ENCODE measurements around the gene ODAD2.
A peak's percentile ranks its signal among the peaks of the same experiment; 100 is the strongest.

DNA sequence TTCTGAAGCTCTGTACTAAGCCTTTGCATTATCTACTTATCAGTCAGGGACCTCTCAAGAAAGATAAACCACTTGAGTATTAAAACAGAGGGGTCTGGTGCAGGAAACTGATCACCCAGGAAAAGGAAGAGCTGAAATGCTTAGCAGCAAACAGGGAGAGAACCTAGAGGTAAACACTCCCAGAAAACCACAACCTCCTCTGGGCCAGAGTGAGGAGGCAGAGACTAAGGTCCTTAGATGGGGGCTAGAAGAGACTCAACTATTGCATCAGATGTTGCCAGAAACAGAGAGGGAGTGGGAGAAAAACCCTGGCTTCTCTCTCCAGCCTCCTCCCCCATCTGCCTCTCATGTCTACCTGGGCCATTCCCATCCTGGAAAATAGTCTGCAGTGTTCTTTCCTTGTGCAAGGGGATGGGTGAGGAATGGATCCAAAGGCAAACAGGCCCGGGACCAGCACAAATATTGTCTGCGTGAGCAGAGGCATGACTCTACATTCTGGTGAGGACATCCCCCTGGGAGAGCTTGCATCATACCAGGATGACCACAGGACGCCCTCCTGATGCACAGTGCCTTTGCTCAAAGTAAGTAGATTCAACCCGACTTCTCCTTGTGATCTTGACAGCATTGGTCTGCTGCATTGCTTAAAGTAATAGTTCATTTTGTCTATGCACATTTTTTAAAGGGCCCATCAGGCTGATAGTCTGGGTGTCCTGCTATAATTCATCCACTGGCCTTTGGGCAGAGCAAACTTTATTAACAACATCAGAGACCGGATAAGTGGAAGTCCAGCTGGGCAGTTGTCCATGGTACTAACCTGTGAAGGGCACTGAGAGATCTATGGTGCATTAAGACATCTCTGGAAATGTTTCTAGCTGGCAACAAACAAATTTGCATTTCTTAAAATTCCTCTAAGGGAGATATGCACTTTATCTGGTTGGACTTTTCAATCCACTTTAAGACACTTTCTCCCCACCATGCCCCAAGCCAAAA, 22.4 kb upstream of the ODAD2 start:
- TF ChIP-seq, protein P1, sequence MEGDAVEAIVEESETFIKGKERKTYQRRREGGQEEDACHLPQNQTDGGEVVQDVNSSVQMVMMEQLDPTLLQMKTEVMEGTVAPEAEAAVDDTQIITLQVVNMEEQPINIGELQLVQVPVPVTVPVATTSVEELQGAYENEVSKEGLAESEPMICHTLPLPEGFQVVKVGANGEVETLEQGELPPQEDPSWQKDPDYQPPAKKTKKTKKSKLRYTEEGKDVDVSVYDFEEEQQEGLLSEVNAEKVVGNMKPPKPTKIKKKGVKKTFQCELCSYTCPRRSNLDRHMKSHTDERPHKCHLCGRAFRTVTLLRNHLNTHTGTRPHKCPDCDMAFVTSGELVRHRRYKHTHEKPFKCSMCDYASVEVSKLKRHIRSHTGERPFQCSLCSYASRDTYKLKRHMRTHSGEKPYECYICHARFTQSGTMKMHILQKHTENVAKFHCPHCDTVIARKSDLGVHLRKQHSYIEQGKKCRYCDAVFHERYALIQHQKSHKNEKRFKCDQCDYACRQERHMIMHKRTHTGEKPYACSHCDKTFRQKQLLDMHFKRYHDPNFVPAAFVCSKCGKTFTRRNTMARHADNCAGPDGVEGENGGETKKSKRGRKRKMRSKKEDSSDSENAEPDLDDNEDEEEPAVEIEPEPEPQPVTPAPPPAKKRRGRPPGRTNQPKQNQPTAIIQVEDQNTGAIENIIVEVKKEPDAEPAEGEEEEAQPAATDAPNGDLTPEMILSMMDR (IDR thresholded peaks at IDR 0.05; ENCODE audit: insufficient read depth, low read length) = no peak
- TF ChIP-seq GABPA (IDR thresholded peaks at IDR 0.05; ENCODE audit: low read depth) (no peak), SPI1 (IDR thresholded peaks at IDR 0.05; ENCODE audit: borderline replicate concordance, low read depth) (no peak)
- TF ChIP-seq, protein P2, sequence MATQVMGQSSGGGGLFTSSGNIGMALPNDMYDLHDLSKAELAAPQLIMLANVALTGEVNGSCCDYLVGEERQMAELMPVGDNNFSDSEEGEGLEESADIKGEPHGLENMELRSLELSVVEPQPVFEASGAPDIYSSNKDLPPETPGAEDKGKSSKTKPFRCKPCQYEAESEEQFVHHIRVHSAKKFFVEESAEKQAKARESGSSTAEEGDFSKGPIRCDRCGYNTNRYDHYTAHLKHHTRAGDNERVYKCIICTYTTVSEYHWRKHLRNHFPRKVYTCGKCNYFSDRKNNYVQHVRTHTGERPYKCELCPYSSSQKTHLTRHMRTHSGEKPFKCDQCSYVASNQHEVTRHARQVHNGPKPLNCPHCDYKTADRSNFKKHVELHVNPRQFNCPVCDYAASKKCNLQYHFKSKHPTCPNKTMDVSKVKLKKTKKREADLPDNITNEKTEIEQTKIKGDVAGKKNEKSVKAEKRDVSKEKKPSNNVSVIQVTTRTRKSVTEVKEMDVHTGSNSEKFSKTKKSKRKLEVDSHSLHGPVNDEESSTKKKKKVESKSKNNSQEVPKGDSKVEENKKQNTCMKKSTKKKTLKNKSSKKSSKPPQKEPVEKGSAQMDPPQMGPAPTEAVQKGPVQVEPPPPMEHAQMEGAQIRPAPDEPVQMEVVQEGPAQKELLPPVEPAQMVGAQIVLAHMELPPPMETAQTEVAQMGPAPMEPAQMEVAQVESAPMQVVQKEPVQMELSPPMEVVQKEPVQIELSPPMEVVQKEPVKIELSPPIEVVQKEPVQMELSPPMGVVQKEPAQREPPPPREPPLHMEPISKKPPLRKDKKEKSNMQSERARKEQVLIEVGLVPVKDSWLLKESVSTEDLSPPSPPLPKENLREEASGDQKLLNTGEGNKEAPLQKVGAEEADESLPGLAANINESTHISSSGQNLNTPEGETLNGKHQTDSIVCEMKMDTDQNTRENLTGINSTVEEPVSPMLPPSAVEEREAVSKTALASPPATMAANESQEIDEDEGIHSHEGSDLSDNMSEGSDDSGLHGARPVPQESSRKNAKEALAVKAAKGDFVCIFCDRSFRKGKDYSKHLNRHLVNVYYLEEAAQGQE (IDR thresholded peaks at IDR 0.05; ENCODE audit: insufficient replicate concordance, low read depth) = peak; percentile 76
